Measurements from ENCODE around the gene AP1AR.
"Not testable (repeated sequence)": the region's sequence is repeated elsewhere in the genome, so short reads cannot be mapped to it uniquely, and the experiment has no call there.

- TF ChIP-seq GATA2 (IDR thresholded peaks at IDR 0.05; ENCODE audit: insufficient read depth, insufficient read length, low read depth, low read length); POLR2AphosphoS5 (IDR thresholded peaks at IDR 0.05; ENCODE audit: insufficient read depth, low read depth, low read length): not testable (repeated sequence)
Measured at GRCh38 chr4:112305477-112305876, 73.9 kb downstream of the AP1AR start.
